Measurements from ENCODE around the gene DOCK4.

Gene DOCK4

GRCh38 chr7:112234147-112234546, 27.9 kb upstream of the DOCK4 start:
- no peaks in the 10 kb centered on the region for H3K36me3 ChIP-seq (ENCODE audit: control insufficient read depth, insufficient read depth, low read length, severe bottlenecking)
- no peak overlapping the region for H3K4me3 ChIP-seq (ENCODE audit: low read length)
- no peak overlapping the region for H3K9ac ChIP-seq (ENCODE audit: low read length)
- peaks cover 13% of the 10 kb centered on the region for H3K4me1 ChIP-seq (ENCODE audit: control insufficient read depth, insufficient read depth, low read length)
- H3K9me3 ChIP-seq (ENCODE audit: control insufficient read depth, low read length): no peaks in the 10 kb centered on the region
- no peak for DNase-seq (ENCODE audit: low read depth)
- no peaks in the 10 kb centered on the region for H3K27me3 ChIP-seq (replicated peaks; ENCODE audit: control insufficient read depth, insufficient read depth, low read length)

GRCh38 chr7:112233048-112233697, 27.0 kb upstream of the DOCK4 start:
- Histone ChIP-seq H3K9me3 (ENCODE audit: control insufficient read depth, low read length) (no peaks in the 10 kb centered on the region), H3K36me3 (ENCODE audit: control insufficient read depth, insufficient read depth, low read length, severe bottlenecking) (no peaks in the 10 kb centered on the region), H3K27me3 (replicated peaks; ENCODE audit: control insufficient read depth, insufficient read depth, low read length) (no peaks in the 10 kb centered on the region), H3K9ac (ENCODE audit: low read length) (no peak overlapping the region), H3K4me1 (ENCODE audit: control insufficient read depth, insufficient read depth, low read length) (peaks cover 12% of the 10 kb centered on the region), H3K4me3 (ENCODE audit: low read length) (no peak overlapping the region)
- DNase-seq (ENCODE audit: low read depth): no peak

GRCh38 chr7:112232212-112232978, 26.2 kb upstream of the DOCK4 start:
- no peaks in the 10 kb centered on the region for H3K9me3 ChIP-seq (ENCODE audit: control insufficient read depth, low read length)
- peaks cover 12% of the 10 kb centered on the region for H3K4me1 ChIP-seq (ENCODE audit: control insufficient read depth, insufficient read depth, low read length)
- DNase-seq (ENCODE audit: low read depth): no peak
- H3K36me3 ChIP-seq (ENCODE audit: control insufficient read depth, insufficient read depth, low read length, severe bottlenecking): no peaks in the 10 kb centered on the region
- no peak overlapping the region for H3K4me3 ChIP-seq (ENCODE audit: low read length)
- H3K9ac ChIP-seq (ENCODE audit: low read length): no peak overlapping the region
- H3K27me3 ChIP-seq (replicated peaks; ENCODE audit: control insufficient read depth, insufficient read depth, low read length): no peaks in the 10 kb centered on the region

- Histone ChIP-seq H3K36me3 (ENCODE audit: control insufficient read depth, insufficient read depth, low read length, severe bottlenecking) (no peaks in the 10 kb centered on the region), H3K27me3 (replicated peaks; ENCODE audit: control insufficient read depth, insufficient read depth, low read length) (no peaks in the 10 kb centered on the region), H3K4me1 (ENCODE audit: control insufficient read depth, insufficient read depth, low read length) (peaks cover 9% of the 10 kb centered on the region), H3K4me3 (ENCODE audit: low read length) (no peak overlapping the region), H3K9ac (ENCODE audit: low read length) (no peak overlapping the region), H3K9me3 (ENCODE audit: control insufficient read depth, low read length) (no peaks in the 10 kb centered on the region)
- no peak for DNase-seq (ENCODE audit: low read depth)
Measured at GRCh38 chr7:112228632-112229031, 22.4 kb upstream of the DOCK4 start.

GRCh38 chr7:112226701-112227276, 20.6 kb upstream of the DOCK4 start:
- no peaks in the 10 kb centered on the region for H3K27me3 ChIP-seq (replicated peaks; ENCODE audit: control insufficient read depth, insufficient read depth, low read length)
- H3K9ac ChIP-seq (ENCODE audit: low read length): no peak overlapping the region
- no peaks in the 10 kb centered on the region for H3K4me1 ChIP-seq (ENCODE audit: control insufficient read depth, insufficient read depth, low read length)
- DNase-seq (ENCODE audit: low read depth): no peak
- H3K4me3 ChIP-seq (ENCODE audit: low read length): no peak overlapping the region
- no peaks in the 10 kb centered on the region for H3K9me3 ChIP-seq (ENCODE audit: control insufficient read depth, low read length)
- no peaks in the 10 kb centered on the region for H3K36me3 ChIP-seq (ENCODE audit: control insufficient read depth, insufficient read depth, low read length, severe bottlenecking)

GRCh38 chr7:112225006-112225405, 18.8 kb upstream of the DOCK4 start:
- H3K9me3 ChIP-seq (ENCODE audit: control insufficient read depth, low read length): no peaks in the 10 kb centered on the region
- no peak for DNase-seq (ENCODE audit: low read depth)
- no peak overlapping the region for H3K4me3 ChIP-seq (ENCODE audit: low read length)
- no peaks in the 10 kb centered on the region for H3K36me3 ChIP-seq (ENCODE audit: control insufficient read depth, insufficient read depth, low read length, severe bottlenecking)
- no peaks in the 10 kb centered on the region for H3K4me1 ChIP-seq (ENCODE audit: control insufficient read depth, insufficient read depth, low read length)
- no peaks in the 10 kb centered on the region for H3K27me3 ChIP-seq (replicated peaks; ENCODE audit: control insufficient read depth, insufficient read depth, low read length)
- H3K9ac ChIP-seq (ENCODE audit: low read length): no peak overlapping the region

GRCh38 chr7:112224186-112224585, 18.0 kb upstream of the DOCK4 start:
- no peaks in the 10 kb centered on the region for H3K9me3 ChIP-seq (ENCODE audit: control insufficient read depth, low read length)
- H3K36me3 ChIP-seq (ENCODE audit: control insufficient read depth, insufficient read depth, low read length, severe bottlenecking): no peaks in the 10 kb centered on the region
- no peaks in the 10 kb centered on the region for H3K27me3 ChIP-seq (replicated peaks; ENCODE audit: control insufficient read depth, insufficient read depth, low read length)
- H3K9ac ChIP-seq (ENCODE audit: low read length): no peak overlapping the region
- DNase-seq (ENCODE audit: low read depth): no peak
- no peaks in the 10 kb centered on the region for H3K4me1 ChIP-seq (ENCODE audit: control insufficient read depth, insufficient read depth, low read length)
- H3K4me3 ChIP-seq (ENCODE audit: low read length): no peak overlapping the region

- DNase-seq (ENCODE audit: low read depth): no peak
- no peak overlapping the region for H3K4me3 ChIP-seq (ENCODE audit: low read length)
- no peaks in the 10 kb centered on the region for H3K27me3 ChIP-seq (replicated peaks; ENCODE audit: control insufficient read depth, insufficient read depth, low read length)
- no peaks in the 10 kb centered on the region for H3K9me3 ChIP-seq (ENCODE audit: control insufficient read depth, low read length)
- H3K4me1 ChIP-seq (ENCODE audit: control insufficient read depth, insufficient read depth, low read length): no peaks in the 10 kb centered on the region
- H3K9ac ChIP-seq (ENCODE audit: low read length): no peak overlapping the region
- H3K36me3 ChIP-seq (ENCODE audit: control insufficient read depth, insufficient read depth, low read length, severe bottlenecking): no peaks in the 10 kb centered on the region
Measured at GRCh38 chr7:112223310-112223709, 17.1 kb upstream of the DOCK4 start.

GRCh38 chr7:112220877-112221434, 14.8 kb upstream of the DOCK4 start:
- Histone ChIP-seq H3K27me3 (replicated peaks; ENCODE audit: control insufficient read depth, insufficient read depth, low read length) (no peaks in the 10 kb centered on the region), H3K9me3 (ENCODE audit: control insufficient read depth, low read length) (no peaks in the 10 kb centered on the region), H3K4me1 (ENCODE audit: control insufficient read depth, insufficient read depth, low read length) (no peaks in the 10 kb centered on the region), H3K36me3 (ENCODE audit: control insufficient read depth, insufficient read depth, low read length, severe bottlenecking) (no peaks in the 10 kb centered on the region), H3K4me3 (ENCODE audit: low read length) (no peak overlapping the region), H3K9ac (ENCODE audit: low read length) (no peak overlapping the region)
- DNase-seq (ENCODE audit: low read depth): no peak

GRCh38 chr7:112215787-112216186, 9.6 kb upstream of the DOCK4 start:
- Histone ChIP-seq H3K9me3 (ENCODE audit: control insufficient read depth, low read length) (no peaks in the 10 kb centered on the region), H3K4me1 (ENCODE audit: control insufficient read depth, insufficient read depth, low read length) (peaks cover 14% of the 10 kb centered on the region), H3K4me3 (ENCODE audit: low read length) (no peak overlapping the region), H3K27me3 (replicated peaks; ENCODE audit: control insufficient read depth, insufficient read depth, low read length) (no peaks in the 10 kb centered on the region), H3K36me3 (ENCODE audit: control insufficient read depth, insufficient read depth, low read length, severe bottlenecking) (no peaks in the 10 kb centered on the region), H3K9ac (ENCODE audit: low read length) (no peak overlapping the region)
- no peak for DNase-seq (ENCODE audit: low read depth)

GRCh38 chr7:112214883-112215282, 8.7 kb upstream of the DOCK4 start:
- Histone ChIP-seq H3K4me3 (ENCODE audit: low read length) (no peak overlapping the region), H3K36me3 (ENCODE audit: control insufficient read depth, insufficient read depth, low read length, severe bottlenecking) (no peaks in the 10 kb centered on the region), H3K27me3 (replicated peaks; ENCODE audit: control insufficient read depth, insufficient read depth, low read length) (no peaks in the 10 kb centered on the region), H3K4me1 (ENCODE audit: control insufficient read depth, insufficient read depth, low read length) (peaks cover 14% of the 10 kb centered on the region), H3K9me3 (ENCODE audit: control insufficient read depth, low read length) (no peaks in the 10 kb centered on the region), H3K9ac (ENCODE audit: low read length) (no peak overlapping the region)
- no peak for DNase-seq (ENCODE audit: low read depth)
